HG03135 (cell line): ENCODE results near the gene KLHL3.
A peak's percentile ranks its signal among the peaks of the same experiment; 100 is the strongest.
"Not testable (repeated sequence)": the region's sequence is repeated elsewhere in the genome, so short reads cannot be mapped to it uniquely, and the experiment has no call there.

Source experiments
- ATAC-seq: cut with Tn5 transposase; IDR thresholded peaks from one replicate; pipeline ENCODE4 v1.9.1; 2021; ENCODE audit warnings: mild to moderate bottlenecking, moderate library complexity; ENCODE audit not compliant: unreplicated experiment

Gene KLHL3, protein sequence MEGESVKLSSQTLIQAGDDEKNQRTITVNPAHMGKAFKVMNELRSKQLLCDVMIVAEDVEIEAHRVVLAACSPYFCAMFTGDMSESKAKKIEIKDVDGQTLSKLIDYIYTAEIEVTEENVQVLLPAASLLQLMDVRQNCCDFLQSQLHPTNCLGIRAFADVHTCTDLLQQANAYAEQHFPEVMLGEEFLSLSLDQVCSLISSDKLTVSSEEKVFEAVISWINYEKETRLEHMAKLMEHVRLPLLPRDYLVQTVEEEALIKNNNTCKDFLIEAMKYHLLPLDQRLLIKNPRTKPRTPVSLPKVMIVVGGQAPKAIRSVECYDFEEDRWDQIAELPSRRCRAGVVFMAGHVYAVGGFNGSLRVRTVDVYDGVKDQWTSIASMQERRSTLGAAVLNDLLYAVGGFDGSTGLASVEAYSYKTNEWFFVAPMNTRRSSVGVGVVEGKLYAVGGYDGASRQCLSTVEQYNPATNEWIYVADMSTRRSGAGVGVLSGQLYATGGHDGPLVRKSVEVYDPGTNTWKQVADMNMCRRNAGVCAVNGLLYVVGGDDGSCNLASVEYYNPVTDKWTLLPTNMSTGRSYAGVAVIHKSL

DNA sequence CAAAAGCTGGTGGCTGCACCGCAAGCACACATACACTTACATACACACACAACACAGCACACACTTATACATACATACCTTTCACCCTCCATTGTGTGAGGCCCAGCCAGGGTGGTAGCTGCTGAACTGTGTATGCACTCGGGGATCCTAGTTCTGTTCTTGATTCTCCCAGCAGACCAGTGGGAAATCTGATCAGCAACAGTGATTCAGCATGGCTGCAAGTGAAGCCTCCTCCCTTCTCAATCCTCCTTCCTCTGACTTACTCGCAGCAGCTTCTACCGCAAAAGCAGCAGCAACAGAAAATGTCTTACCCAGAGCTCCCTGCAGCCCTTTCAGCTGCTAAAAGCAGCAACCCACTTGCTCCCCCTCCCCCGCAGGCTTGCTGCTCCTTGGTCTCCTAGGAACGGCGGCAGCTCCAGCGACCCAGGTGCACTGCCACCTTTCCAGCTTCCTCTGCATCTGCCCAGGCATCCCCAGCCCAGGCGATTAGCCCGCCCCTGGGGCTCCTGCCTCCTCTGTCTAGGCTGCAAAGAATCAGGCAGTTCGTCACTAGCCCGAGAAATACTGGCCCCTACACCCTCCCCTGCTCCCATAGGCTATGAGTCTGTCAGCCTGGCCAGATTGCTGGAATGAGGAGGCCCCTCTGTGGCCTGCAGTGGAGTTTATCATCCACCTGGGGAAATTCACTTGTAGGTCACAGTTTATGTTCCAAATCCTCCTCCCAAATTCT lies at the start of gene KLHL3:
KLHL3 (minus strand) TSS at position 535 of the 730 bp plus-strand sequence; CDS start at position 92, 443 bp downstream.
- ATAC-seq: peak; percentile 52

DNA sequence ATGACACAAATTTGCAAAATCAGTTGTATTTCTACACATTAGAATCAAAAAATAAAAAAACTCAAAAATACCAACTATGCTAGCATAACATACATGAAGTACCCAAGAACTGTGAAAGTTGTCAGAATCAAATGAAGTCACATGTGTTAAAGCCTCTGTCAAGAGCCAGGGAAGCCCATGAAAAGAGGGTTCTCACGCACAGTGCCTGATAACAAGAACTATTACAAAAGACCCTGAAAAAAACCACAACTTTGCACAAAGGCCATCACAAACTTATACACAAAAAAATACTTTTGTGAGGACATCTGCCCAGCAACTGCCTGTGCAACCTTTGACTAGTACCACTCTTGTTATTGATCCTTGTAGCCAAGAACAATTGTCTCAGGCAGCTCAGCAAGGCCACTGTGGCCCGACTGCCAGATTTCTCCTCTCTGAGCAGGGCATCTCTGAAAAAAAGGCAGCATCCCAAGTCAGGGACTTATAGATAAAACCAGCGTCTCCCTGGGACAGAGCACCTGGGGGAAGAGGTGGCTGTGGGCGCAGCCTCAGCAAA lies 47.2 kb upstream of the KLHL3 start:
- ATAC-seq: no peak

DNA sequence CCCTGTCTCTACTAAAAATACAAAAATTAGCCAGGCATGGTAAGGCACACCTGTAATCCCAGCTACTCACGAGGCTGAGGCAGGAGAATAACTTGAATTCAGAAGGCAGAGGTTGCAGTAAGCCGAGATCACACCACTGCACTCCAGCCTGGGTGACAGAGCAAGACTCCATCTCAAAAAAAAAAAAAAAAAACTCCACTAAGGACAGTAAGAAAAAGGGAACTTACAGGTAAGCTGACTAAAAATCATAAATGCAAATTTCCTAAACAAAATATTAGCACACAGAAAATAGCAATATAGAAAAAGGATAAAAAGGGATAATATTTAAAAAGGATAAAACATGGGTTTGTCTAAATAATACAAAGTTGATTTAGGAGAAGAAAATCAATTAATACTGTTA lies 46.2 kb upstream of the KLHL3 start:
- ATAC-seq: no peak

DNA sequence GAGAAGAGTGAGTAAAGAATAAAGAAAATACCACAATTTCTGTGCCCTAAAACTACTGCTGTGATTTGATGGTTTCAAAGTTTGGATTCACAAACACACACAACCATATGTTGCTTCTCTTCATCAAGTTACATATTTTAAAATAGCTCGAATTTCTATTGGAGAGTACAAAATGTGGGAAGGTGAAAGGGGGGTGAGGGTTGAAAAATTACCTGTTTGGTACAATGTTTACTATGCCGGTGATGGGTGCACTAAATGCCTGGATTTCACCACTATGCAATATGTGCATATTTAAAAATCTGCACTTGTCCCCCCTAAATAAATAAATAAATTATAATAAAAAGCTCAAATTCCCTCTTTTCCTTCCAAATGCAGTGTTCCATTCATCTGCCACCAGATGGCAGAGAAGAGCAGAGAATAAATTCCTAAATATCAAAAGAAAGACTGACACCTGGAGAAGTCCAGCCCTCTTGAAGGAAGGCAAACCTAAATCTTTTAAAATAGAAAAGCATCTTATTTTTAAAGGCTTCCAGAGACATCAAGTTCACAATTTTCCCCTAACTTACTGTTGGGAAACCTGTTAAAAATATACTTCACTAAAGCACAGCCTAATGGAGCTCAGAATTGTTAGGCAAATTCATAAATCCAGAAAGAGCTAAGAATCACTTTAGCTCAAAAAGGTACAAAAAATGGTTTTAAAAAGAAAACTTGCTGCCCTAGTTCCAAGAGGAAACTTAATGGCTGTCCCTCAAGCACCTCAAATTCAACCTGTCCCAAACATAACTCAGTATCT lies 43.1 kb upstream of the KLHL3 start:
- ATAC-seq: no peak

- not testable (repeated sequence) for ATAC-seq
Measured at GRCh38 chr5:137767937-137768336, 32.0 kb upstream of the KLHL3 start.

GRCh38 chr5:137761566-137761965 lies 25.7 kb upstream of the KLHL3 start:
- no peak for ATAC-seq

DNA sequence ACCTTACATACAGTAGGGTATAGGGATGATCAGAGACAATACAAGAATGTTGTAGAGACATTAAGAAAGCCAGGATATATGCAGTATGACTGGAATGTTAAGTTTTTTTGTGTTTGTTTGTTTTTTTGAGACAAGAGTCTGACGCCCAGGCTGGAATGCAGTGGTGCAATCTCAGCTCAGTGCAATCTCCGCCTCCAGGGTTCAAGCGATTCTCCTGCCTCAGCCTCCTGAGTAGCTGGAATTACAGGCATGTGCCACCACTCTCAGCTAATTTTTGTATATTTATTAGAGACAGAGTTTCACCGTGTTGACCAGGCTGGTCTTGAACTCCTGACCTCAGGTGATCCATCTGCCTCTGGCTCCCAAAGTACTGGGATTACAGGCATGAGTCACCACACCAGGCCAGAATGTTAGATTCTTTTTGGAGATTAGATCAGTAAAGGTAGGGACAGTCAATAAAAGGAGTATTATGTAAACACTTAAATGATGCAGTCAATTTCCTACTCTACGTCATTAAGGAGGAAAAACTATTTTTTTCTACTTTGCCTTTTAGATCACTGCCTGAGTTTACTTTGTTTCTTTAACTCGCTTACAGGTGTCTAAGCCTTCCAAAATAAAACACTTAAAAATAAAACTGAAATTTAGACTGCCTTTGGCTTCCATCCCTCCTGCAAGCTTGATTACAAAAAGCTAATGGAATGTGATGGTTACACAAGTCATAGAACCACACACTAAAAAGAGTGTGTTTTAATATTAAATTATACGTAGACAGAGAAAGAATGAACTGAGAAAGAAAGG lies 25.0 kb upstream of the KLHL3 start:
- ATAC-seq: no peak

- ATAC-seq: no peak
Measured at GRCh38 chr5:137760294-137760693, 24.4 kb upstream of the KLHL3 start.

GRCh38 chr5:137758715-137759306 lies 22.9 kb upstream of the KLHL3 start:
- ATAC-seq: peak; percentile 19

DNA sequence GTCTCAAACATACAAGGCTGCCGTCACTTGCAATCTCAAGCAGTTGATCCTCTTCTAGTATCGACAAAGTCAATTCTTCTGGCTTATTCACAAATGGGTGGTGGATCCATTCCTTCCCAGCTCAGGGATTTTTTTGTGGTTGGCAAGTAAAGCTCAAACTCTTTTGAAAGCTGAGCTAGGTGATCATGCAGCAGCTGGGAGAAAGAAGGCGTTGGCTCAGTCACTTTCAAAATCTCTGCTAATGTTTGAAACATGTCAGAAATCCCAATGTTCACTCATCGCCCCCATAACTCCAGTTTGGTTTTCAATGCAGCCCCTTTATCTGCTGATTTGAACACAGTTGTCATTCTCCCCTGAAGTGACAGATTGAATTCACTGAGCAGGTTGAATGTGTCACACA lies 22.2 kb upstream of the KLHL3 start:
- ATAC-seq: no peak

DNA sequence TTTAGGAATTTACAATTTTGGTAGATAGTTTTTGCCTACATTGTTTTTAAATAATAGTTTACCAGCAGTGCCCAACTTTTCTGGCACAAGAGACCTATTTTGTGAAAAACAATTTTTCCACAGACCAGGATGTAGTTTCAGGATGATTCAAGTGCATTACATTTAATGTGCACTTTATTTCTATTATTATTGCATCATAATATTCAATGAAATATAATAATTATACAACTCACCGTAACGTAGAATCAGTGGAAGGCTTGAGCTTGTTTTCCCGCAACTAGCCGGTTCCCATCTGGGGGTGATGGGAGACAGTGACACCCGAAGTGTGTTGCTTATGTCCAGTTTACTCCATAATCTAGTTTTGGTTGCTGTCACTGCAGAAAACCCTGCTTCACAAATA lies 21.7 kb upstream of the KLHL3 start:
- no peak for ATAC-seq

- no peak for ATAC-seq
Measured at GRCh38 chr5:137754961-137755762, 19.3 kb upstream of the KLHL3 start.

- peak; percentile 76 for ATAC-seq
Measured at GRCh38 chr5:137754188-137754960, 18.5 kb upstream of the KLHL3 start, which contains the start of gene HNRNPA0. HNRNPA0 (minus strand) TSS chr5:137754363; CDS start chr5:137754066, 297 bp downstream.

GRCh38 chr5:137753691-137754187 lies 17.9 kb upstream of the KLHL3 start:
- peak; percentile 13 for ATAC-seq

- no peak for ATAC-seq
Measured at GRCh38 chr5:137752905-137753690, 17.2 kb upstream of the KLHL3 start.

DNA sequence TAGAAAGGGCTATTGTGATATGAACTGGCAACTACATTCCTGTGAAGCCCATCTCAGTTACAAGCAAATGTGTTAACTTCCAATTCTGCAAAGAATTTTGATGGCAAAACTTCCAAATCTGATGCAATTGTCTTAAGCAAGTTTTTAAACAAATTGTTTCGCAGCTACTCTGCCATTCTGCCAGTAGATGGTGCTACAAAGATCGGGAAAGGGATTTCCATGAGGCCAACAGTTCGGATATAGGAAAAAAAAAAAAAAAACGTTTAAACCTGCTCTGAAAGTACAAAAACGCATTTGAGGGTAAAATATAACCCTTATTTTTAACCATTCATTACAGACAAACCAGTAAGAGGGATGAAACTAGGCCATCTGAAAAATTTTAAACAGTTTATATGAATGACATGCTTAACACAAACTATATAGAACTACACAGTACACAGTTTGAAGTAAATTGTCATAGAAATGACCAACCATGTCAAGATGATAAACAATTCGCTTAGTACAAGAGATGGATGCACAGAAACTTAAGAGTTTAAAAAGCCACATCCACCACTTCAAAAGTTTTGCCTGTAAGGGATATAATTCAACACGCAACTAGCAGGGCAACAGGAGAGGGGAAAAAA lies 16.1 kb upstream of the KLHL3 start:
- no peak for ATAC-seq
